Measurements from ENCODE around the gene ABCA2.

DNA sequence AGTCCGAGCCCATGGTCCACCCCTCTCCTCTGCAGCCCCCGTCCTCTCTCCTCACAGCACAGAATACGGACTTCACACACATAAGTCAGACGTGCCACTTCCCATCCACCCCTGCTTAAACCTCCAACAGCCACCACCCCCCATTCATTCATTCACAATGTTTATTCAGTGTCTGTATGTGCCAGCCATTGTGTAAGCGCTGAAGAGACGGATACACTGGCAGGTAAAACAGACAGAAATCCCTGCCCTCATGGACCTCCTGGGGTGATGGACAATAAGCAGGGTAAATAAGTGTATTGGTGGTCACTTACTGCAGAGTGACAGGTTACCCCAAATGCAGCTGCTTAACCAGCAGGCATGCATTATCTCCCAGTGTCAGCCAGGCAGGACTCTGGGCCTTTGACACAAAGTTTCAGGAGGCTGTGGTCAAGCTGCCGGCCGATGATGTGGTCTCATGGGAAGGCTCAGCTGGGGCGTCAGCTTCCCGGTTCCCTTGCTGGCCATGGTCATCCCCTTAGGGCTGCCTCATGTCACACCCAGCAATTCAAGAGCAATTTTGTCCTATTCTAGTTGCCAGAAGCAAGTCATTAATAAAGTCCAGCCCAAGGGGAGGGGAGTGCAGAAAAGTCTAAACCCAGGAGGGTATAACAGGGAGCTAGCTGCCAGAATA, 37.7 kb downstream of the ABCA2 start:
- TF ChIP-seq CTCF (IDR thresholded peaks at IDR 0.05) (no peak), EP300 (IDR thresholded peaks at IDR 0.05) (no peak)
